WTC11 (cell line): ENCODE results near the gene TIMM10. TPM values are rescaled to one million over a fixed set of nuclear protein-coding genes. Genes with fewer than 3 reads are reported as not detected.

Experiments
- ATAC-seq: fragments of 200-7000 bp; cut with Tn5 transposase; 2 replicates; pipeline ENCODE4 v1.10.0; 2021; ENCODE audit warnings: mild to moderate bottlenecking, moderate library complexity
- CTCF ChIA-PET: fragments of 300-600 bp; sonication (Branson Sonifier 250); formaldehyde crosslinking; loops from one replicate; lab custom pipeline; 2021; ENCODE audit warnings: antibody characterized with exemption; lab: Charles Lee
- POLR2A ChIA-PET: fragments of 350-600 bp; sonication (Branson Sonifier 250); formaldehyde crosslinking; loops from one replicate; lab custom pipeline; 2021; ENCODE audit warnings: antibody characterized with exemption; lab: Charles Lee
- DNase-seq: peaks from one replicate; pipeline ENCODE4 v3.0.0; 2021; ENCODE audit warnings: low spot score
- H3K27ac Mint-ChIP-seq: 2 replicates; pipeline ENCODE4 v1.8.0; 2021; ENCODE audit warnings: mixed read lengths
- H3K27me3 Mint-ChIP-seq: 2 replicates; pipeline ENCODE4 v1.8.0; 2021; ENCODE audit warnings: low read depth, mild to moderate bottlenecking, moderate library complexity, mixed read lengths
- H3K36me3 Mint-ChIP-seq: 2 replicates; pipeline ENCODE4 v1.8.0; 2021; ENCODE audit warnings: mixed read lengths
- H3K4me1 Mint-ChIP-seq: 2 replicates; pipeline ENCODE4 v1.8.0; 2022; ENCODE audit warnings: mixed read lengths
- H3K4me3 Mint-ChIP-seq: 2 replicates; pipeline ENCODE4 v1.8.0; 2021; ENCODE audit warnings: mild to moderate bottlenecking, moderate library complexity, mixed read lengths
- H3K9me3 Mint-ChIP-seq: 2 replicates; pipeline ENCODE4 v1.8.0; 2021; ENCODE audit warnings: mixed read lengths
- AFF4 ChIP-seq: sonication (generic); formaldehyde crosslinking; IDR thresholded peaks from 2 replicates; pipeline ENCODE4 v1.8.1; 2023; ENCODE audit warnings: mild to moderate bottlenecking, missing genetic modification reagents, borderline replicate concordance
- ARID4B ChIP-seq: sonication (generic); formaldehyde crosslinking; IDR thresholded peaks from 2 replicates; pipeline ENCODE4 v1.8.0; 2023; ENCODE audit warnings: missing genetic modification reagents, mild to moderate bottlenecking, borderline replicate concordance
- ATF1 ChIP-seq: sonication (generic); formaldehyde crosslinking; IDR thresholded peaks from 2 replicates; pipeline ENCODE4 v1.8.1; 2023; ENCODE audit warnings: mild to moderate bottlenecking, moderate library complexity, missing genetic modification reagents
- CREB1 ChIP-seq: sonication (generic); formaldehyde crosslinking; IDR thresholded peaks from 2 replicates; pipeline ENCODE4 v1.8.0; 2023; ENCODE audit warnings: mild to moderate bottlenecking, missing genetic modification reagents
- IRF1 ChIP-seq: sonication (generic); formaldehyde crosslinking; IDR thresholded peaks from 2 replicates; pipeline ENCODE4 v1.8.0; 2023; ENCODE audit warnings: missing genetic modification reagents
- NFATC4 ChIP-seq: fragments of 250-450 bp; sonication (Bioruptor Pico); IDR thresholded peaks from 2 replicates; pipeline ENCODE4 v1.9.0; 2021; ENCODE audit warnings: mild to moderate bottlenecking
- NR1H2 ChIP-seq: sonication (generic); formaldehyde crosslinking; IDR thresholded peaks from 2 replicates; pipeline ENCODE4 v1.9.0; 2021; ENCODE audit warnings: mild to moderate bottlenecking, moderate library complexity, missing genetic modification reagents
- NR3C1 ChIP-seq: sonication (generic); formaldehyde crosslinking; conservative IDR thresholded peaks from 2 replicates; pipeline ENCODE4 v1.8.1; 2023; ENCODE audit warnings: low read depth, mild to moderate bottlenecking, missing genetic modification reagents
- PRDM15 ChIP-seq: sonication (generic); formaldehyde crosslinking; IDR thresholded peaks from 2 replicates; pipeline ENCODE4 v1.8.0; 2022; ENCODE audit warnings: missing genetic modification reagents
- ZBTB43 ChIP-seq: sonication (generic); formaldehyde crosslinking; IDR thresholded peaks from 2 replicates; pipeline ENCODE4 v1.8.1; 2023; ENCODE audit warnings: mild to moderate bottlenecking, missing genetic modification reagents
- ZNF121 ChIP-seq: sonication (generic); formaldehyde crosslinking; IDR thresholded peaks from 2 replicates; pipeline ENCODE4 v1.8.0; 2023; ENCODE audit warnings: missing genetic modification reagents
- ZNF219 ChIP-seq: sonication (generic); formaldehyde crosslinking; IDR thresholded peaks from 2 replicates; pipeline ENCODE4 v1.8.0; 2023; ENCODE audit warnings: missing genetic modification reagents, mild to moderate bottlenecking, borderline replicate concordance
- ZNF671 ChIP-seq: fragments of 250-450 bp; sonication (Bioruptor Pico); IDR thresholded peaks from 2 replicates; pipeline ENCODE4 v1.8.0; 2021; ENCODE audit warnings: mild to moderate bottlenecking
- total RNA-seq: library from RNA; stranded (reverse); gene quantifications from 3 replicates; pipeline ENCODE4 v1.2.3, GENCODE V29; 2021

Gene TIMM10
- total RNA-seq, 1 experiment from 2014 or later = 92.8 TPM

GRCh38 chr11:57501953-57502352, 28.6 kb downstream of the TIMM10 start (continued):
- TF ChIP-seq ARID4B (CRISPR knock-in tag) = no peak
- TF ChIP-seq ZNF671 (CRISPR knock-in tag) = no peak
- no peak for TF ChIP-seq NR1H2 (CRISPR knock-in tag)
- no peak for TF ChIP-seq AFF4 (CRISPR knock-in tag)
- TF ChIP-seq ZNF121 = no peak
- TF ChIP-seq ZBTB43 (CRISPR knock-in tag) = no peak
- TF ChIP-seq NR3C1 (CRISPR knock-in tag) = no peak
- no peak for TF ChIP-seq CREB1
- TF ChIP-seq ZNF219 (CRISPR knock-in tag) = no peak

GRCh38 chr11:57500926-57501325, 29.6 kb downstream of the TIMM10 start:
- ATAC-seq (no peak), DNase-seq (no peak)
- Mint-ChIP-seq H3K27ac (no peak overlapping the region), H3K36me3 (peaks cover 11% of the 10 kb centered on the region), H3K27me3 (no peaks in the 10 kb centered on the region; the same call in 1 of the 2 replicates), H3K4me1 (peaks cover 43% of the 10 kb centered on the region), H3K9me3 (no peaks in the 10 kb centered on the region), H3K4me3 (no peak overlapping the region)
- ChIA-PET CTCF (interaction anchor here (1.4 to 4.8 kb wide), 6 partner anchors 9 to 155 kb away, joined by 5 to 28 read pairs (median 10); partner anchors contain the start of genes SLC43A1 and UBE2L6), POLR2A (interaction anchor here (1.6 kb wide), 2 partner anchors 14 to 146 kb away, joined by 6 to 13 read pairs; partner anchors contain the start of gene SLC43A1)
- TF ChIP-seq NFATC4 (CRISPR knock-in tag) = no peak
- no peak for TF ChIP-seq IRF1 (CRISPR knock-in tag)
- no peak for TF ChIP-seq ATF1 (CRISPR knock-in tag)
- no peak for TF ChIP-seq PRDM15 (CRISPR knock-in tag)
